NCI-H2227 (cell line): ENCODE results near the gene TAF6.
A peak's percentile ranks its signal among the peaks of the same experiment; 100 is the strongest.
"Not testable (repeated sequence)": the region's sequence is repeated elsewhere in the genome, so short reads cannot be mapped to it uniquely, and the experiment has no call there.

Experiments used
- DNase-seq: peaks from one replicate; lab custom pipeline; 2025; ENCODE audit not compliant: unreplicated experiment; lab: John Stamatoyannopoulos, UW

TAF6 gene

DNA sequence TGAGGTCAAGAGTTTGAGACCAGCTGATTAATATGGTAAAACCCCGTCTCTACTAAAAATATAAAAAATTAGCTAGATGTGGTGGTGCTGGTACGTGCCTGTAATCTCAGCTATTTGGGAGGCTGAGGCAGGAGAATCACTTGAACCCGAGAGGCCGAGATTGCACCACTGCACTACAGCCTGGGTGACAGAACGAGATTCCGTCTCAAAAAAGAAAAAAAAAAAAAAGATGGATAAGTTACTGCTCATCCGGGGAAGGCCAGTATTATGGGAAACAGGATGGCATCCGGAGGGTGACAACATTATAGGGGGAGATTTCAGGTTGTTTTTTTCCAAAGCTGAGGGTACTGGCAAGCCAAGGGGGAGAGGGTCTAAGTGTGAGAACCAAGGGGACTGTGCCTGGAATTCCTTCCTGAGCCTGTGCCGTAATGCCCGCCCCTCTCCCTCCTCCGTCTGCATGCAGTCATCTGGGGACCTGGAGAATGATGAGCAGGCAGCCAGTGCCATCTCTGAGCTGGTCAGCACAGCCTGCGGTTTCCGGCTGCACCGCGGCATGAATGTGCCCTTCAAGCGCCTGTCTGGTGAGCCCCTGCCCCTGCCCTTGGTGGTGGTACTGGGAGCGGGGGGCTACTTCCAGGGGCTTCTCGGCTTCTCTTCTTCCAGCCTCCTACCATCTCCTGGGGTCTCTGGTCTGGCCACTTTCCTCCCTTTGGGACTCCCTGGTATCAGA lies 33.9 kb upstream of the TAF6 start:
- no peak for DNase-seq

DNA sequence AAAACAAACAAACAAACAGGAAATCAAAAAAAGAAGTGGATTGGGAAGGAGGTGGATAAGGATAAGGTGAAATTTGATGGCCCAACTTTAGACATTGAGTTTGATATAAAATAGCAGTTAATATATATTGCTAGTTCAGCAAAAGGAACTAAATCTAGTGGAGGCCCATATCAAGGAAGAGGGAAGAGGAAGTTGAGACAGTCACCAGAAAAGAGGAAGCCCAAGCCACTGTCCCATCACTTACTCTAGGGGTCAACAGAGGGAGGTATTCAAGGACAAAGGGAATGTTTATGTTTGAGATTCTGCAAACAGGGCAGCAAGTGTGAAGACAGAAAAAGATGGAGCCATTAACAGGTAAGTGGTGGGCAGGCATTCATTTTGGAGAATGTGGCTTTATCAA lies 33.2 kb upstream of the TAF6 start:
- no peak for DNase-seq

DNA sequence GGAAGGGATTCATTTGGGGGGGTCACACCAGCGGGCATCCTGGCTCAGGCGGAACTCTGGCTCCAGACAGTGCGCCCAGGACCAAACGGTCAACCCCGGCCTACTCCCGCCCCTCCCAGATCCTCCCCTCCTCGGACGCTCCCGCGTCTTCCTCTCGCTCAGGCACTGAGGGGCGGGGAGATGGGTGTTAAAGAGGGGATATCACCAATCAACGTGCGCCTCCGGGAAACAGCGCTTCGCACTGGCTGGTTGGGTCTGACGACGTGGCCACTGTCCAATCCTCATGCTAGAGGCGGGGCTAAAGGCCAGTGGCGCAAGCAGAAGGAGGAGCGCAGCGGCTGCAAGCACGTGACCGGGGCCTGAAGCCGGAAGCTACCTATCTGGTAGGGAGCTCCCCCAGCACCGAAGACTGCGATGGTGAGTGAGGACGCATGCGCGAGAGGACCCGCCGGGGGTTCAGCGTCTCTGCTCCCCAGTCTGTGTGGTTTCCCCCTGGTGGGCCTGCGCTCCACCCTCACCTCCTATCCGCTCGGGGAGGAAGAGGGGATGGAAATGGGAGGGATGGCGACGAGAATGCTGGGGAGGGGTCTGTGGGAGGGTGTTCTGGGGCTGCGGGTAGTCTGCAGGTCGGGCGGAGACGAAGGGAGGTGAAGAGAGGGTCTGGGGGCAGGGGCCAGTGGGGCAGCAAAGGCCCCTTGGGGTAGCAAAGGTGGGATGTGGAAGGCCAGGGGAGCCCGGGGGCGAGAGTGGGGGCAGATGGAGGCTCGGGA lies 29.6 kb upstream of the TAF6 start, which contains the start of gene LAMTOR4:
Gene LAMTOR4 (plus strand): TSS at position 360 of the 770 bp plus-strand sequence. CDS start 55 bp downstream, at position 415.
- peak; percentile 100 for DNase-seq

DNA sequence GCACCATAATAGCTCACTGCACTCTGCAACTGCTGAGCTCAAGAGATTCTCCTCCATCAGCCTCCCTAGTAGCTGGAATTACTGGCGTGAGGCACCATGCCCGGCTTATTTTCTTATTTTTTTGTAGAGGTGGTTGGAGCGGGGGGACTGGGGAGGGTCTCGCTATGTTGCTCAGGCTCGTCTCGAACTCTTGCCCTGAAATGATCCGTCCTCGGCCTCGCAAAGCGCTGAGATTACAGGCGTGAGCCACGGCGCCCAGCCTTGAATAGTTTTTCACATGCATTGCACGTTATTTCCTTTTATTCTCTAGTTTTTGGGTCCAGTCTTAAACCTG lies 29.0 kb upstream of the TAF6 start:
- DNase-seq = no peak

DNA sequence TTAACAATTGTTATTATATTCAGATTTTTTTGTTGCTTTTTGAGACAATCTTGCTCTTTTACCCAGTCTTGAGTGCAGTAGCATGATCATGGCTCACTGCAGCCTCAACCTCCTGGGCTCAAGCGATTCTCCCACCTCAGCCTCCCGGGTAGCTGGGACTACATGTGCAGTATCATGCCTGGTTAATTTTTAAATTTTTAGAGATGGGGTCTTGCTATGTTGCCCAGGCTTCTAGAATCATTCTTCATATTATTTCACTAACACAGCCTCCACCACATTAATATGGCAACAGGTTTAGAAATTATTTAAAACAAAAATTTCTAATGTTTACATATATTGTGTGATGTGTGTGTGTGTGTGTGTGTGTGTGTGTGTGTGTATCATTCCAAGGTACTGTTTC lies 28.1 kb upstream of the TAF6 start:
- no peak for DNase-seq

DNA sequence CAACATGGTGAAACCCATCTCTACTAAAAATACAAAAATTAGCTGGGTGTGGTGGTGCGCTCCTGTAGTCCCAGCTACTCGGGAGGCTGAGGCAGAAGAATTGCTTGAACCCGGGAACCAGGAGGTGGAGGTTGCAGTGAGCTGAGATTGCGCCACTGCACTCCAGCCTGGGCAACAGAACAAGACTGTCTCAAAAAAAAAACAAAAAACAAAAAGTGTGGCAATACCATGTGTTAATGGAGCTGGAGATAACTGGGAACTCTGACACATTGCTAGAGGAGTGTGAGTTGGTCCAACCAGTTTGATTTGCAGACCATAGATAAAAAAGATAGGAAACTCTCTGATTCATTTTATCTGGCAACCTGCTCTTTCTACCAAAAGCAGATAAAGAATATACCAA lies 27.2 kb upstream of the TAF6 start:
- not testable (repeated sequence) for DNase-seq

DNA sequence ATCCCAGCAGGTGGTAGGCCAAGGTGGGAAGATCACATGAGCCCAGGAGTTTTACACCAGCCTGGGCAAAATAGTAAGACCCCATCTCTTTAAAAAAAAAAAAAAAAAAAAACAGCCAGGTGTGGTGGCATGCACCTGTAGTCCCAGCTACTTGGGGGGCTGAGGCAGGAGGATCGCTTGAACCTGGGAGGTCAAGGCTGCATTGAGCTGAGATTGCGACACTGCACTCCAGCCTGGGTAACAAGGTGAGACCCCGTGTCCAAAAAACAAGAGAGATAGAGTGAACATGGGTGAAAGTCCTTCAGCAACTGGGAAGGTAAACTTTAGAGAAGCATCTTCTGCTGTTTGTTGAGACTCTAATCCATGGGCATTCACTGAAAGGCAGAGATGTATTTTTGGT lies 23.3 kb upstream of the TAF6 start:
- DNase-seq = no peak

DNA sequence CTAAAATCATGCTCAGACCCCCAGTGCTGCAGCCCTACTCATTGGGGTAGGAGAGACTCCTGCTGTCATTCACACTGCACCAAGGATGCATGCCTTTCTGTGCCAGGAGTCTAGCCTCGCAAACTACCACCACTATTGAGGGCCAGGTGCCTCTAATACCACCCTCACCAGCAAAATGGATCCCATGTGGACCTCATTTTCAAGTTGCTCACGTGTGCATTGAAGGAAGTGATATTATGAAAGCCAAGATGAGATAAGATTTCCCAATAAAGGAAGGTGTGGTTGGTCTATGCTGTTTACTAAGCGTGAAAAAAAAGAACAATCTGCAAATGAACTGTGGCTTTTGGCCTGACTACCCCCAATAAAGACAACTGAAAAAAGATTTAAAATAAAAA lies 22.4 kb upstream of the TAF6 start:
- DNase-seq = no peak

DNA sequence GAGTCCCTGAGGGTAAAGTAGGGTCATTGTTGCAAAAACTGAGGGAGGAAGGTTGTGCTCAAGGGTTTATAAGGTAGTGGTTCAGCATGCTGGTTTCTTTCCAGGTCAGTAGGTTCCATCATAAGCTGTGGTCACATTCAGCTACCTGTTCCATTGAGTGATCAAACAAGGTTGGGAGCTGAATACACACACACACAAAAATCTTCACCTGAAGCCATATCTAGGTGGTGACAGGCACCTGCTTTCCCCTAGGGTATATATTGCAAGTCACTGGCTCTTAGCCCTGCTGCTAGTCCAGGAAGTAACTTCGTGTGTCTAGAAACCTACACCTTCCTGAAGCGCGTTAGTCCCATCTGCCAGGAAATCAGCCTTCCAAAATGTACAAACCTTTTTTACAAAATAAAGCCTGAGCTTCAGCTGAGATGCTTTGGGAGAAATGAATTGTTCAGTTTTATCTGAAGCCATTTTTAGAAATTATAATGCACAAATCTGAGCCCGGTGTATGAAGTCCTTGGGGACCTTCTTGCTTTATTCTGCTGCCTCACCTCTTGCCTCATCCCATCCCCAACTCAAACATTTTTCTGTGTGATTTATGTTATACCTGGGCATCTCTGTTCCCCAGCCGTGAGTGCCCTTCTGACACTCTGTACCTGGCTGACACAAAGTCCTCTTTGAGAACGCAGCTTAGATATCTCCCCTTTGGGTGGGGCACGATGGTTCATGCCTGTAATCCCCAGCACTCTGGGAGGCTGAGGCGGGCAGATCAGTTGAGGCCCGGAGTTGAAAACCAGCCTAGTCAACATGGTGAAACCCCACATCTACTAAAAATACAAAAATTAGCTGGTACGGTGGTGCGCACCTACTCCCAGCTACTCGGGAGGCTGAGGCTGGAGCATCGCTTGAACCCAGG lies 18.9 kb upstream of the TAF6 start:
- DNase-seq = no peak

DNA sequence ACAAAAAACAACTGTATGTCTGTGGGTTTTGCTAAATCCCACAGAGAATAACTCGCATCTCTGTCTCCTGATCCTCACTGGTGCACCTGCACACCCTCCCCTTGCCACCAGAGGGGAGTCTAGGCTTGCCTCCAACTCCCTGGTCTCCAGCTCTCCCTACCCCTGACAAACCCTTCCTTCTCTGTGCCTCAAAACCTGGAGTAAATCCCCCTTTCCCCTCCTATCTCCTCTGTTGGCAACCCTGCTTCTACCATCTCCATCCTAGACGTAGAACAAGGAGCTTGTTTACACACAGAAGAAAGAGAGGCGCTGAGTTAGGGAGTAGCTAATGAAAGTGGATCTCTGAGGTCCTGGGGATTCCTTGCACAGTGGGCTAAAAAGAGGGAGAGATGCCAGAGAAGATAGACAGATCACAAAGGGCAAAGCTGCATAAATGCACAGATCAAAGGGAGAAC lies 13.6 kb upstream of the TAF6 start:
- peak; percentile 75 for DNase-seq

DNA sequence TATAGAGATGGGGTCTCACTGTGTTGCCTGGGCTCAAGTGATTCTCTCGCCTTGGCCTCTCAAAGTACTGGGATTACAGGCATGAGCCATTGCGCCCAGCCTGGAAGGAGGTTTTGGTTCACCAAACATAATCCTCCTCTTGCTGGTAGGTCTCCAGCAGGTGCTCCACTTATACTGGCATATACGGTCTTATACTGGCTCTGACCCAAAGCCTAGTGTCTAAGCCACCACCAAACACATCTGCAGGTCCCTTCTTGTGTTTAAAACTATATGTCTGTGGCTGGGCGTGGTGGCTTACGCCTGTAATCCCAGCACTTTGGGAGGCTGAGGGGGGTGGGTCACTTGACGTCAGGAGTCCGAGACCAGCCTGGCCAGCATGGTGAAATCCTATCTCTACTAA lies 13.0 kb upstream of the TAF6 start:
- DNase-seq = no peak

DNA sequence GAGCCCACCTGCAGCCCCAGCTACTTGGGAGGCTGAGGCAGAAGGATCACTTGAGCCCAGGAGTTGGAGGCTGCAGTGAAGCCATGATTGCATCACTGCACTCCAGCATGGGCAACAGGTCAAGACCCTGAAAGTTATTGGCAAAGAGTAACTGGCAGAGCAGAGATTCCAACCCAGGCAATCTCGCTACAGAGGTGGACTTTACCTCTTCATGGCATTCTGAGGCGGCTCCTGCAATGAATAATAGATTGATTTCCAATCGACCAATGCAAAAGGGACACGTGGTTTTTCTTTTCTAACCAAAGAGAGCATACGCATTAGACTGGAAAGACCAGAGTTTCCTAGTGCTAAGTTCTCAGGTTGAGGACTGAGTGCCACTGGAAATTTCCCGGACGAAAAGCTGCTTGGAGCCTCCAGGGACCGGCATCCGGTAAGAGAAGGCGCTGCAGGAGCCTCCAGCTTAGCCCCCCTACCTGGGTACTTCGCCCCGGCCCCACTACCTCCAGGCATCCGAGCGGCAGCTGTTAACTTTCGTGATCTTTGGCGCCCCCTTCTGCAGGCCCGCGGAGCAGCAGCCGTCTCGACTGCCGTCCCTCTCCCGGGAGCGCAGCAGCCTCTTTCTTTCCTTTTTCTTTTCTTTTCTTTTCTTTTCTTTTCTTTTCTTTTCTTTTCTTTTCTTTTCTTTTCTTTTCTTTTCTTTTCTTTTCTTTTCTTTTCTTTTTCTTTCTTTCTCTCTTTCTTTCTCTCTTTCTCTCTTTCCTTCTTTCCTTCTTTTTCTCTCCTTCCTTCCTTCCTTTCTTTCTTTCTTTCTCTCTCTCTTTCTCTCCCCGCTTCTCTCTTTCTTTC lies 11.7 kb upstream of the TAF6 start:
- peak; percentile 78 for DNase-seq

DNA sequence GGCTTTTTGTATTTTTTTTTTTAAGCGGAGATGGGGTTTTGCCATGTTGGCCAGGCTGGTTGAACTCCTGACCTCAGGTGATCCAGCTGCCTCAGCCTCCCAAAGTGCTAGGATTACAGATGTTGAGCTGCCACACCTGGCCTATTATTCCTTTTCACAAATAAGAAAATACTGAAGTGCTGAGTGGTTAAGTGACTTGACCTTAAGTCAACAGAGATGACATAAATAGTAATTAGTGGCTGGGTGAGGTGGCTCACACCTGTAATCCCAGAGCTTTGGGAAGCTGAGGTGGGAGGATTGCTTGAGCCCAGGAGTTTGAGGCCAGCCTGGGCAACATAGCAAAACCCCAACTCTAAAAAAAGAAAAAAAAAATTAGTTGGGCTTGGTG lies 11.1 kb upstream of the TAF6 start:
- DNase-seq = not testable (repeated sequence)

DNA sequence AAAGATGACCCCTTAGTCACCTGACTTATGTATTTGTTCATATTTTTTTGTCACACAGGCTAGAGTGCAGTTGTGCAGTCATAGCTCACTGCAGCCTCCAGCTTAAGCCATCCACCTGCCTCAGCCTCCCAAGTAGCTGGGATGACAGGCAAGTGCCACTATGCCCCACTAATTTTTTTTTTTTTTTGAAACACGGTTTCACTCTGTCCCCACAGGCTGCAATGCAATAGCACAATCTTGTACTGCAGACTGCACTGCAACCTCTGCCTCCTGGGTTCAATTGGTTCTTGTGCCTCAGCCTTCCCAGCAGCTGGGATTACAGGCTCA lies 9.4 kb upstream of the TAF6 start:
- no peak for DNase-seq

DNA sequence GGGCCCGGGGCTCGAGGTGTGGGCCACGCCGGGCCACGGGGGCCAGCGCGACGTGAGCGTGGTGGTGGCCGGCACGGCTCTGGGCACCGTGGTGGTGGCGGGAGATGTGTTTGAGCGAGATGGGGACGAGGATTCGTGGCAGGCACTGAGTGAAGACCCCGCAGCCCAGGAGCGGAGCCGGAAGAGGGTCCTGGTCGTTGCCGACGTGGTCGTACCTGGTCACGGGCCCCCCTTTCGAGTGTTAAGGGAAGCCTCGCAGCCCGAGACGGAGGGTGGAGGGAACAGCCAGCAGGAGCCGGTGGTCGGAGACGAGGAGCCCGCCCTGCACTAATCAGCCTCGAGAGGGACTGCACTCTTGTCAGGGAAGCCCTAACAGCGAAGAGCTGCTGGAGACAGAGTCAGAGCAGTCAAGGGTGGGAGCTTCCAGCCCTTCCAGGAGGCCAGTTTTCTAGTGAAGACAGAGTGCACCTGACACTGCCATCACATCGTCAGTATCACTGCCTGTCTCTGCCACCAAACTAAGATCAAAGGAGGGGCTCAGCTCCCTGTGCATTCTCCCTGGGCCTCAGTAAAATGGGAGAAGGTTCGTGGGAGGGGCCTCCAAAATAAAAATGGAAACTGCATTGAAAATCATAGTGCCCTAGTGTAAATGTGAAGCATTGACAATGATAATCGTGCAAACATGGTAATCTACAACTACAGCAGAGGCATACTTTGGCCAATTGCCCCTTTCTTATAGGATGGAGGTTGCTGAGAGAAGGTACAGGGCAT lies 8.9 kb upstream of the TAF6 start:
- peak; percentile 66 for DNase-seq

DNA sequence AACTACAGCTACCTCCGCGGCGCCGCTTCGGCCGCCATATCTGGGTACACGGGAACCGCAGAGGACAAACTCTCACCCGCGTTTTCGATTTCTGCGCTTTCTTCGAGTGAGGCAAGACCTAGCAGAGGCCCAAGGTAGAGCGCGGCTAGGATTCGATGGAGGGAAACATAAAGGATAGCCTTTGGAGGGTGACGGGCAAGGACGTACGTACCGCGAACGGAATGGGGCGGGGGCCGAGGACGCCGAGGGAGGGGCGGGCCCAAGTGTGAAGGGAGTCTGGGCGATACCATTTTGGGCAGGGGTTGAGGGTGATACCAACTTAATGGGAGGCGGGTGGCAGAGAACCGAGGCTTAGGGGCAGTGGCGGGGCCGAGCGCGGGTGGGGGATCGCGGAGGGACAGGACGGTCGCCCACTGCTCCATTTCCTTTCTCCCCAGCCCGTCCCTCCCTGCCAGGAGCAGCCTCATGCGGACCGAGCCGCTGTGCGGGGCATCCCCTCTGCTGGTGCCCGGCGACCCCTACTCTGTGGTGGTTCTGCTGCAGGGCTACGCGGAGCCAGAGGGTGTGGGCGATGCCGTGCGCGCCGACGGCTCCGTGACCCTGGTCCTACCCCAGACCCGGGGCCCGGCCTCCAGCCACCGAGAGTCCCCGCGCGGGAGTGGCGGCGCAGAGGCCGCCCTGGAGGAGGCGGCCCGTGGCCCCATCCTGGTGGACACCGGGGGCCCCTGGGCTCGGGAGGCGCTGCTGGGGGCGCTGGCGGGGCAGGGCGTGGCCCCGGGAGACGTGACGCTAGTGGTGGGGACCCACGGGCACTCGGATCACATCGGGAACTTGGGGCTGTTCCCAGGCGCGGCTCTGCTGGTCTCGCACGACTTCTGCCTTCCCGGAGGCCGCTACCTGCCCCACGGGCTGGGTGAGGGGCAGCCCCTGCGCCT lies 8.0 kb upstream of the TAF6 start, which contains the start of gene MBLAC1:
Gene MBLAC1 (plus strand): TSS at position 37 of the 935 bp plus-strand sequence. CDS start 429 bp downstream, at position 466.
- DNase-seq = peak; percentile 96

DNA sequence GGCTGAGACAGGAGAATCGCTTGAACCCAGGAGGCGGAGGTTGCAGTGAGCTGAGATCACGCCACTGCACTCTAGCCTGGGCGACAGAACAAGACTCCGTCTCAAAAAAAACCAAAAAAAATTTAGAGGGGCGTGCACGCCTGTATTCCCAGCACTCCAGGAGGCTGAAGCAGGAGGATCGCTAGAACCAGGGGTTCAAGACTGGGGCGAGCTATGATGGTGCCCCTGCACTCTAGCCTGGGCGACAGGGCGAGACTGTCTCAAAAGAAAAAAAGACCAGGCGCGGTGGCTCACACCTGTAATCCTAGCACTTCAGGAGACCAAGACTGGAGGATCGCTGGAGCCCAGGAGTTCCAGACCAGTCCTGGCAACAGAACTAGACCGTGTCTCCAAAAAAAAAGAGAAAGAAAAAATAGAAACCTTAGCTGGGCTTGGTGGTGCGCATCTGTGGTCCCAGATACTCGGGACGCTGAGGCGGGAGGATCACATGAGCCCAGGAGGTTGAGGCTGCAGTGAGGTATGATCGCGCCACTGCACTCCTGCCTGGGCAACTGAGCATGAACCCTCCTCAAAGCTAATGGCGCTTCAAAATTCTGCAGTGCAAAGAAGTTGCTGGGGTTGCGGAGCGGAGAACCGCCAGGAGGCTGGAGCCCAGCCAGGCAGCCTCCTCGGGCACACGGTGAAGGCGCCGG lies 7.2 kb upstream of the TAF6 start:
- no peak for DNase-seq
